PC-9 (cell line): ENCODE measurements around the gene FGF21.

ENCODE experiments used
- EZH2 ChIP-seq: fragments of 200-600 bp; sonication (generic); IDR thresholded peaks from 2 replicates; pipeline ENCODE4 v1.8.0; 2017; ENCODE audit warnings: antibody characterized with exemption, low read depth
- TF ChIP-seq, protein P1 (sequence below): fragments of 200-600 bp; sonication (generic); conservative IDR thresholded peaks from 2 replicates; pipeline ENCODE4 v1.6.1; 2017; ENCODE audit warnings: mixed run types, antibody characterized with exemption, mild to moderate bottlenecking, moderate library complexity

DNA sequence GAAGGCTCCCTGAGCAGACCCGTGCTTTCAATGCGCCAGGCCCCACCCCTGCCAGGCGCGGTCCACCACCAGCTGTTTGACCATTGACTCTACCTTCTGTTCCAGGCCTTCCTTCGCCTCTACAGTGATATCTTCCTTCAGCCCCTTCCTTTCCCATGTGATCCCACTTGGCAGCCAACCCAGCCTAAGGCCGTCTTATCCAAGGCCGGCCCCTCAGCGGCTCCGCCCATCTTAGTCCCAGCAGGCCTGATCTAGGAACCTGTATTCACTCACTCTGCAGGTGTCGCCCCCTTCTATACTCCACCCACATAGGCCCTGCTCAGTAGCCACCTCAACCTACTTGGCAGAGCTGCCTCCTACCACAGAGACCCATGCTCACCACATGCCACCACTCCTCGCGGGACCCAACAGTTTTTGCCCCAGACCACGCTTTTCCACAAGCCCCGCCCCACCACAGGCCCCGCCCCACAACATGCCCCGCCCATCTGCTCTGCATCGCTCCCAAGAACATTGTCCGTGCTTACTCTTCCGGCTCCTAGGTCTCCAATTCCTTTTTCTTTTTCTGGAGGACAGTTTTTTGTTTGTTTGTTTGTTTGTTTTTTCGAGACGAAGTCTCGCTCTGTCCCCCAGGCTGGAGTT lies 17.8 kb upstream of the FGF21 start:
- TF ChIP-seq, protein P1, sequence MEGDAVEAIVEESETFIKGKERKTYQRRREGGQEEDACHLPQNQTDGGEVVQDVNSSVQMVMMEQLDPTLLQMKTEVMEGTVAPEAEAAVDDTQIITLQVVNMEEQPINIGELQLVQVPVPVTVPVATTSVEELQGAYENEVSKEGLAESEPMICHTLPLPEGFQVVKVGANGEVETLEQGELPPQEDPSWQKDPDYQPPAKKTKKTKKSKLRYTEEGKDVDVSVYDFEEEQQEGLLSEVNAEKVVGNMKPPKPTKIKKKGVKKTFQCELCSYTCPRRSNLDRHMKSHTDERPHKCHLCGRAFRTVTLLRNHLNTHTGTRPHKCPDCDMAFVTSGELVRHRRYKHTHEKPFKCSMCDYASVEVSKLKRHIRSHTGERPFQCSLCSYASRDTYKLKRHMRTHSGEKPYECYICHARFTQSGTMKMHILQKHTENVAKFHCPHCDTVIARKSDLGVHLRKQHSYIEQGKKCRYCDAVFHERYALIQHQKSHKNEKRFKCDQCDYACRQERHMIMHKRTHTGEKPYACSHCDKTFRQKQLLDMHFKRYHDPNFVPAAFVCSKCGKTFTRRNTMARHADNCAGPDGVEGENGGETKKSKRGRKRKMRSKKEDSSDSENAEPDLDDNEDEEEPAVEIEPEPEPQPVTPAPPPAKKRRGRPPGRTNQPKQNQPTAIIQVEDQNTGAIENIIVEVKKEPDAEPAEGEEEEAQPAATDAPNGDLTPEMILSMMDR = no peak
- TF ChIP-seq EZH2 = no peak
